Spleen (tissue), 7 donors: ENCODE data around the gene MAGEA8.

Source experiments
- CTCF ChIP-seq, 11 experiments: fragments of 200-600 bp in 7 of 11; fragments of 450-650 bp in 4 of 11; sonication (generic) in 4 of 11; IDR thresholded peaks in 8 of 11; conservative IDR thresholded peaks in 3 of 11; 1 replicate in 7 of 11; 2 replicates in 4 of 11; pipeline versions ENCODE4 v1.4.0 to v1.8.0; 2016 to 2021; ENCODE audit warnings: antibody characterized with exemption in 11 of 11, inconsistent platforms in 4 of 11, mild to moderate bottlenecking in 1 of 11
- POLR2A ChIP-seq, 3 donors: fragments of 450-650 bp; IDR thresholded peaks; one replicate each; pipeline ENCODE4 v1.5.1; 2017; ENCODE audit warnings: antibody characterized with exemption in 3 of 3, mild to moderate bottlenecking in 1 of 3
- POLR2AphosphoS5 ChIP-seq, 3 donors: sonication (generic); formaldehyde crosslinking; IDR thresholded peaks; one replicate each; pipeline ENCODE4 v1.5.1; 2017; ENCODE audit warnings: antibody characterized with exemption in 3 of 3
- donor health status: DM: no; HTN: no; CAD: no; lungs with moderate emphysema.
- donor health status: DM: no; HTN: no; CAD: no.
- donor health status: DM: no; HTN: no; CAD: no.

- TF ChIP-seq CTCF (IDR thresholded peaks at IDR 0.05 in 8 of 11, conservative IDR thresholded peaks at IDR 0.05 in 3 of 11) (no peak), POLR2A (IDR thresholded peaks at IDR 0.05) (no peak), POLR2AphosphoS5 (IDR thresholded peaks at IDR 0.05) (no peak)
Measured at GRCh38 chrX:149898554-149898953, 17.6 kb downstream of the MAGEA8 start.
